Gastroesophageal sphincter (tissue), 3 donors: ENCODE measurements around the gene LPIN1.

Experiments
- POLR2A ChIP-seq, 2 donors: fragments of 450-650 bp; IDR thresholded peaks; one replicate each; pipeline ENCODE4 v1.6.1; 2017; ENCODE audit warnings: antibody characterized with exemption in 2 of 2, mild to moderate bottlenecking in 2 of 2, moderate library complexity in 1 of 2
- POLR2AphosphoS5 ChIP-seq: sonication (generic); formaldehyde crosslinking; IDR thresholded peaks from one replicate; pipeline ENCODE4 v1.6.1; 2017; ENCODE audit warnings: antibody characterized with exemption
- TF ChIP-seq, protein P1 (sequence below), 4 experiments: fragments of 200-600 bp in 2 of 4; fragments of 450-650 bp in 2 of 4; sonication (generic) in 1 of 4; IDR thresholded peaks; one replicate each; pipeline ENCODE4 v1.5.1; 2017 to 2019; ENCODE audit warnings: antibody characterized with exemption in 4 of 4, mild to moderate bottlenecking in 2 of 4, moderate library complexity in 2 of 4

DNA sequence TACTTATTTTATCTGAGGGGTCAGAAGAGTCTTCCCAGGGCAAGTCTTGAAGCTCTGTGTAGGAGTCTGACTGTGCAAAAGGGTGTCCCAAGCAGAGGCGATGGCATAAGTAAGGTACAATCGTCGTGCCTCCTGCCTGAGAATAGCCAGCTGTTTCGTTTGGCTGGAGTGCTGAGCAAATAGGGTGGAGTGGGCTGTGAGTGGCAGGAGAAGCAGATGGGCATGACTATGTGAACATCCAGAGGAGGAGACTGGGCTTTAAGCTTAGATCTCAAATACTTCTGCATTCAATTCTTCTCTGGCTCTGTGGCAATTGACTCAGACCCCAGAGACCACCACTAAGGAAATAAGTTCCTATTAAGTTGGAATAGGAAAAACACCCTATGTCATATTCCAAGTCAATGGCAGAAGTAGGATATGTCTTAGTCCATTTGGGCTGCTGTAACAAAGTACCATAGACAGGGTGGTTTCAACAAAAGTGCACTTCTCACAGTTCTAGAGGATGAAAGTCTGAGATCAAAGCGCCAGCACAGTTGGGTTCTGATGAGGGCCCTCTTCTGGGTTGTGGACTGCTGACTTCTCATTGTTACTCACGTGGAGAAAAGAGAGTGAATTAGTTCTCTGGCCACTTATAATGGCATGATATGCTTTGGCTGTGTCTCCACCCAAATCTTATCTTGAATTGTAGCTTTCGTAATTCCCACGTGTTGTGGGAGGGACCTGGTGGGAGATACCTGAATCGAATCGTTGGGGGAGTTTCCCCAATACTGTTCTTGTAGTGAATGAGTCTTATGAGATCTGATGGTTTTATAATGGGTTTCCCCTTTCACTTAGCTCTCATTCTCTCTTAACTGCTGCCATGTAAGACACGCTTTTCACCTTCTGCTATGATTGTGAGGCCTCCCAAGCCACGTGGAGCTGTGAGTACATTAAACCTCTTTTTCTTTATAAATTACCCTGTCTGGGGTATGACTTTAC, 120.2 kb downstream of the LPIN1 start:
- TF ChIP-seq POLR2AphosphoS5 (no peak), POLR2A (IDR thresholded peaks at IDR 0.05) (no peak)
- TF ChIP-seq, protein P1, sequence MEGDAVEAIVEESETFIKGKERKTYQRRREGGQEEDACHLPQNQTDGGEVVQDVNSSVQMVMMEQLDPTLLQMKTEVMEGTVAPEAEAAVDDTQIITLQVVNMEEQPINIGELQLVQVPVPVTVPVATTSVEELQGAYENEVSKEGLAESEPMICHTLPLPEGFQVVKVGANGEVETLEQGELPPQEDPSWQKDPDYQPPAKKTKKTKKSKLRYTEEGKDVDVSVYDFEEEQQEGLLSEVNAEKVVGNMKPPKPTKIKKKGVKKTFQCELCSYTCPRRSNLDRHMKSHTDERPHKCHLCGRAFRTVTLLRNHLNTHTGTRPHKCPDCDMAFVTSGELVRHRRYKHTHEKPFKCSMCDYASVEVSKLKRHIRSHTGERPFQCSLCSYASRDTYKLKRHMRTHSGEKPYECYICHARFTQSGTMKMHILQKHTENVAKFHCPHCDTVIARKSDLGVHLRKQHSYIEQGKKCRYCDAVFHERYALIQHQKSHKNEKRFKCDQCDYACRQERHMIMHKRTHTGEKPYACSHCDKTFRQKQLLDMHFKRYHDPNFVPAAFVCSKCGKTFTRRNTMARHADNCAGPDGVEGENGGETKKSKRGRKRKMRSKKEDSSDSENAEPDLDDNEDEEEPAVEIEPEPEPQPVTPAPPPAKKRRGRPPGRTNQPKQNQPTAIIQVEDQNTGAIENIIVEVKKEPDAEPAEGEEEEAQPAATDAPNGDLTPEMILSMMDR (IDR thresholded peaks at IDR 0.05) = no peak
